Skeletal muscle satellite cell (primary cell): Measurements from ENCODE around the gene ZC3H8.
"Not testable (repeated sequence)": the region's sequence is repeated elsewhere in the genome, so short reads cannot be mapped to it uniquely, and the experiment has no call there.

Experiments
- H3K27me3 ChIP-seq: 2 replicates; pipeline ENCODE4 v1.7.0; 2013; ENCODE audit warnings: low read length; ENCODE audit not compliant: control insufficient read depth, insufficient read depth
- H3K36me3 ChIP-seq: 2 replicates; pipeline ENCODE4 v1.7.0; 2013; ENCODE audit warnings: mild to moderate bottlenecking, control low read depth, low read length; ENCODE audit not compliant: insufficient read depth
- H3K4me1 ChIP-seq: 2 replicates; pipeline ENCODE4 v1.7.0; 2013; ENCODE audit warnings: low read length; ENCODE audit not compliant: control insufficient read depth, insufficient read depth
- H3K4me2 ChIP-seq: 2 replicates; pipeline ENCODE4 v1.7.0; 2013; ENCODE audit warnings: mild to moderate bottlenecking, low read length
- H3K4me3 ChIP-seq: 2 replicates; pipeline ENCODE4 v1.7.0; 2013; ENCODE audit warnings: low read length
- H3K9ac ChIP-seq: 2 replicates; pipeline ENCODE4 v1.7.0; 2013; ENCODE audit warnings: mild to moderate bottlenecking, low read depth, low read length, moderate library complexity
- H3K9me3 ChIP-seq: replicated peaks from 2 replicates; pipeline ENCODE4 v1.7.0; 2013; ENCODE audit warnings: mild to moderate bottlenecking, control low read depth, low read length

Gene ZC3H8

GRCh38 chr2:112217854-112218253, 37.0 kb downstream of the ZC3H8 start:
- Histone ChIP-seq H3K9ac (no peak overlapping the region), H3K27me3 (no peaks in the 10 kb centered on the region), H3K9me3 (no peaks in the 10 kb centered on the region), H3K4me2 (no peak overlapping the region), H3K4me1 (no peaks in the 10 kb centered on the region), H3K36me3 (peaks cover 4% of the 10 kb centered on the region), H3K4me3 (no peak overlapping the region)

- H3K9ac ChIP-seq: no peak overlapping the region
- peaks cover 4% of the 10 kb centered on the region for H3K36me3 ChIP-seq
- no peaks in the 10 kb centered on the region for H3K9me3 ChIP-seq
- H3K27me3 ChIP-seq: no peaks in the 10 kb centered on the region
- H3K4me2 ChIP-seq: no peak overlapping the region
- no peak overlapping the region for H3K4me3 ChIP-seq
- H3K4me1 ChIP-seq: no peaks in the 10 kb centered on the region
Measured at GRCh38 chr2:112216167-112216566, 38.7 kb downstream of the ZC3H8 start.

DNA sequence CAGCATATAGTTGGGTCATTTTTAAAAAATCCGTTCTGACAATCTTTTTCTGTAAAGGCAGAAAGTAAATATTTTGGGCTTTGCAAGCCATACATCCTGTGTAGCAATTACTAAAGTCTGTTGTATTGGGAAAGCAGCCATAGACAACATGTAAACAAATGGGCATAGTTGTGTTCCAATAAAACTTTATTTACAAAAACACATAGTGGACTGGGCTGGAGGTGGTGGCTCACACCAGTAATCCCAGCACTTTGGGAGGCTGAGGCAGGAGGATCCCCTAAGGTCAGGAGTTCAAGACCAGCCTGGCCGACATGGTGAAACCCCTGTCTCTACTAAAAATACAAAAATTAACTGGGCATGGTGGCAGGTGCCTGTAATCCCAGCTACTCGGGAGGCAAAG, 46.9 kb downstream of the ZC3H8 start:
- H3K9ac ChIP-seq, H3K9me3 ChIP-seq, H3K4me3 ChIP-seq, H3K36me3 ChIP-seq, H3K4me1 ChIP-seq, H3K27me3 ChIP-seq, H3K4me2 ChIP-seq: not testable (repeated sequence)

- H3K4me3 ChIP-seq: no peak overlapping the region
- H3K9ac ChIP-seq: no peak overlapping the region
- no peaks in the 10 kb centered on the region for H3K36me3 ChIP-seq
- no peaks in the 10 kb centered on the region for H3K4me1 ChIP-seq
- H3K9me3 ChIP-seq: peaks cover 8% of the 10 kb centered on the region
- no peaks in the 10 kb centered on the region for H3K27me3 ChIP-seq
- H3K4me2 ChIP-seq: no peak overlapping the region
Measured at GRCh38 chr2:112204411-112204810, 50.4 kb downstream of the ZC3H8 start.

- Histone ChIP-seq H3K27me3 (peaks cover 13% of the 10 kb centered on the region), H3K9ac (no peak overlapping the region), H3K4me2 (no peak overlapping the region), H3K36me3 (no peaks in the 10 kb centered on the region), H3K4me1 (no peaks in the 10 kb centered on the region), H3K9me3 (peaks cover 8% of the 10 kb centered on the region), H3K4me3 (no peak overlapping the region)
Measured at GRCh38 chr2:112201696-112202430, 53.0 kb downstream of the ZC3H8 start.

- no peaks in the 10 kb centered on the region for H3K4me1 ChIP-seq
- no peak overlapping the region for H3K9ac ChIP-seq
- no peak overlapping the region for H3K4me3 ChIP-seq
- H3K36me3 ChIP-seq: no peaks in the 10 kb centered on the region
- H3K9me3 ChIP-seq: peaks cover 1% of the 10 kb centered on the region
- no peak overlapping the region for H3K4me2 ChIP-seq
- H3K27me3 ChIP-seq: peaks cover 22% of the 10 kb centered on the region
Measured at GRCh38 chr2:112199188-112199587, 55.7 kb downstream of the ZC3H8 start.

- H3K36me3 ChIP-seq: no peaks in the 10 kb centered on the region
- no peak overlapping the region for H3K9ac ChIP-seq
- no peak overlapping the region for H3K4me2 ChIP-seq
- H3K9me3 ChIP-seq: no peaks in the 10 kb centered on the region
- H3K4me3 ChIP-seq: no peak overlapping the region
- H3K27me3 ChIP-seq: peaks cover 24% of the 10 kb centered on the region
- H3K4me1 ChIP-seq: no peaks in the 10 kb centered on the region
Measured at GRCh38 chr2:112198780-112199179, 56.1 kb downstream of the ZC3H8 start.

- no peaks in the 10 kb centered on the region for H3K36me3 ChIP-seq
- no peak overlapping the region for H3K4me2 ChIP-seq
- H3K9me3 ChIP-seq: no peaks in the 10 kb centered on the region
- H3K27me3 ChIP-seq: peaks cover 24% of the 10 kb centered on the region
- H3K4me1 ChIP-seq: no peaks in the 10 kb centered on the region
- no peak overlapping the region for H3K4me3 ChIP-seq
- H3K9ac ChIP-seq: no peak overlapping the region
Measured at GRCh38 chr2:112197868-112198267, 57.0 kb downstream of the ZC3H8 start.

DNA sequence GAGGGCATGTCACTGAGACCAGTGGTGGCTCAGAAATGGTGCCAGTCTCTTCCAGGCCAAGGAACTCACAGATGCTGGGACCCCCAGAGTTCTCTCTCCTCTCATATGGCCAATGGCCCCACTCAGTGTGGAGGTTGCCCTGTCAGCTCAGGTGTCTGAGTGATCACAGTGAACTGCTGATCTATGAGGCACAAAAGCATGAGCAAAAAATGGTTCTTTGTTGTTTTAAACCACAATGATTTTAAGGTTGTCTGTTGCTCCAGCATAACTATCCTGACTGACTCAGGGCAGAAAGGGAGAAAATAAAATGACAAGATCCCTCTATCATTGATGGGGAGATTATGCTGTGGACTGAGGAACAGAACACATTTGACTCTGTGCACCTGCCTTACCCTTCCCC, 58.9 kb downstream of the ZC3H8 start:
- Histone ChIP-seq H3K9ac (no peak overlapping the region), H3K4me1 (no peaks in the 10 kb centered on the region), H3K4me3 (no peak overlapping the region), H3K36me3 (no peaks in the 10 kb centered on the region), H3K4me2 (no peak overlapping the region), H3K9me3 (no peaks in the 10 kb centered on the region), H3K27me3 (peaks cover 24% of the 10 kb centered on the region)

GRCh38 chr2:112195167-112195766, 59.6 kb downstream of the ZC3H8 start:
- Histone ChIP-seq H3K9me3 (no peaks in the 10 kb centered on the region), H3K4me1 (no peaks in the 10 kb centered on the region), H3K4me2 (no peak overlapping the region), H3K9ac (no peak overlapping the region), H3K4me3 (no peak overlapping the region), H3K27me3 (peaks cover 24% of the 10 kb centered on the region), H3K36me3 (no peaks in the 10 kb centered on the region)

DNA sequence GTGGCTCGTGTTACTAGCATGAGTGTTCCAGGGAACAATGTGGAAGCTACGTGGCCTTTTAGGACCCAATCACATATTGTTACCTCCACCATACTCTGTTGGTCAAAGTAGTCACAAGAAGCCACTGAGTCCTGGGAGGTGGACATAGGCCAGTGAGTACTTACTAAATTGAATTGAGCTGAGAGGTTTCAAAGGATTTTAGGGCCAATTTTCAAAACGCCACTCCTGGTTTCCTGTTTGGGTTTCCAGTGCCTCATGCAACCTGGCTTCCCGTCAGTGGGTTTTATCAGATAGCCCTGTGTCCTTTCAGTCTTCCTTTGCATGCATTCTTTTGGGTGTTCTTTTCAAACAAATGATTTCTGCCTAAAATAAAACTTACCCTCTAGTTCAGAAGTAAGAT, 60.4 kb downstream of the ZC3H8 start:
- H3K9me3 ChIP-seq: no peaks in the 10 kb centered on the region
- no peak overlapping the region for H3K9ac ChIP-seq
- H3K4me3 ChIP-seq: no peak overlapping the region
- H3K4me1 ChIP-seq: no peaks in the 10 kb centered on the region
- no peaks in the 10 kb centered on the region for H3K36me3 ChIP-seq
- peaks cover 24% of the 10 kb centered on the region for H3K27me3 ChIP-seq
- no peak overlapping the region for H3K4me2 ChIP-seq

DNA sequence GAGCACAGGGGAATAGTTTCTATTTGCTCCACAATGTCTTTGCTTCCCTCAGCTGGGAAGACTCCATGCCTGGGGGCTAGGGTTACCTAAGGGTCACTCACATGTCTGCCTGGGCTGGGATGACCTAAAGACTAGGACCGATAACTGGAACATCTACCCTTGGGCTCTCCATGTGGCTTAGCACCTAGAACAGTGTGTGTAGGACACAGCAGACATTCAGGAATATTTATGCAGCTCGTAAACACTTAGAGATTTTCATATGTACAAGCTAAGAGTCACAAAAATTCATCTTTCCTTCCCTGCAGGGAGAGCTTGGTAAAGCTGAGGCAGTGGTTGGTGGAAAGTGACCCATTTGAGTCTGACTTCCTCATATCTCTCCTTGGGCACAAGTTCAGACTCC, 60.8 kb downstream of the ZC3H8 start:
- Histone ChIP-seq H3K4me2 (no peak overlapping the region), H3K9ac (no peak overlapping the region), H3K4me3 (no peak overlapping the region), H3K9me3 (no peaks in the 10 kb centered on the region), H3K27me3 (peaks cover 24% of the 10 kb centered on the region), H3K36me3 (no peaks in the 10 kb centered on the region), H3K4me1 (no peaks in the 10 kb centered on the region)
